B cell (primary cell): ENCODE measurements around the gene KCNC1. TPM values are rescaled to one million over a fixed set of nuclear protein-coding genes. Genes with fewer than 3 reads are reported as not detected.

ENCODE experiments used
- ATAC-seq: fragments of 200-7000 bp; cut with Tn5 transposase; one replicate; pipeline ENCODE4 v1.10.0; 2021; ENCODE audit warnings: low read depth, mild to moderate bottlenecking, moderate number of reproducible peaks, moderate library complexity
- CTCF ChIA-PET: fragments of 350-600 bp; sonication (Branson Sonifier 250); formaldehyde crosslinking; loops from one replicate; lab custom pipeline; 2021; ENCODE audit warnings: antibody characterized with exemption, inconsistent platforms; lab: Charles Lee
- POLR2A ChIA-PET: fragments of 350-600 bp; sonication (Branson Sonifier 250); formaldehyde crosslinking; loops from one replicate; lab custom pipeline; 2021; ENCODE audit warnings: antibody characterized with exemption; lab: Charles Lee
- DNase-seq: peaks from one replicate; pipeline ENCODE4 v3.0.0; 2013
- H2AFZ ChIP-seq: 2 replicates; pipeline ENCODE4 v1.6.1; 2012; ENCODE audit warnings: mild to moderate bottlenecking, low read depth, low read length; ENCODE audit not compliant: insufficient read depth, poor library complexity, severe bottlenecking
- H3K27ac ChIP-seq, 2 donors: 1 replicate in 1 of 2; 2 replicates in 1 of 2; pipeline ENCODE4 v1.5.1; 2012 to 2013; ENCODE audit warnings: low read length in 2 of 2, mild to moderate bottlenecking in 2 of 2, moderate library complexity in 1 of 2
- H3K27me3 ChIP-seq, 4 experiments: fragments of 200-600 bp in 1 of 4; sonication (generic) in 1 of 4; replicated peaks in 1 of 4; 1 replicate in 2 of 4; 2 replicates in 2 of 4; pipeline versions ENCODE4 v1.6.1 to v1.7.0; 2013 to 2016; ENCODE audit warnings: low read length in 3 of 4, mild to moderate bottlenecking in 2 of 4, mixed read lengths in 1 of 4, moderate library complexity in 1 of 4; ENCODE audit not compliant: insufficient read depth in 4 of 4, control insufficient read depth in 3 of 4; ENCODE audit errors: control extremely low read depth in 1 of 4
- H3K36me3 ChIP-seq, 2 experiments: replicated peaks in 1 of 2; 1 replicate in 1 of 2; 2 replicates in 1 of 2; pipeline versions ENCODE4 v1.6.1 to v1.7.1; 2013; ENCODE audit warnings: low read length in 1 of 2; ENCODE audit not compliant: insufficient read depth in 2 of 2, control insufficient read depth in 1 of 2; ENCODE audit errors: control extremely low read depth in 1 of 2, extremely low read depth in 1 of 2
- H3K4me1 ChIP-seq, 2 donors: fragments of 200-600 bp in 1 of 2; sonication (generic) in 1 of 2; 1 replicate in 1 of 2; 2 replicates in 1 of 2; pipeline versions ENCODE4 v1.5.1 to v1.6.1; 2013 to 2017; ENCODE audit warnings: low read length in 2 of 2; ENCODE audit not compliant: control insufficient read depth in 2 of 2, insufficient read depth in 2 of 2
- H3K4me2 ChIP-seq: replicated peaks from 2 replicates; pipeline ENCODE3; 2012; ENCODE audit warnings: mild to moderate bottlenecking, low read depth, low read length; ENCODE audit not compliant: poor library complexity, severe bottlenecking
- H3K4me3 ChIP-seq, 5 experiments: fragments of 200-600 bp in 1 of 5; sonication (generic) in 1 of 5; 1 replicate in 3 of 5; 2 replicates in 2 of 5; pipeline versions ENCODE4 v1.5.1 to v1.7.0; 2011 to 2016; ENCODE audit warnings: low read length in 4 of 5, mild to moderate bottlenecking in 4 of 5, low read depth in 2 of 5, control low read depth in 1 of 5, moderate library complexity in 1 of 5; ENCODE audit not compliant: insufficient read depth in 1 of 5; ENCODE audit errors: control extremely low read depth in 1 of 5, extremely low read depth in 1 of 5
- H3K79me2 ChIP-seq: fragments of 200-600 bp; sonication (generic); one replicate; pipeline ENCODE4 v1.6.0; 2016; ENCODE audit warnings: low read length; ENCODE audit not compliant: control insufficient read depth, insufficient read depth
- H3K9ac ChIP-seq: fragments of 200-600 bp; sonication (generic); 2 replicates; pipeline ENCODE4 v1.6.1; 2017; ENCODE audit warnings: mild to moderate bottlenecking, low read length, moderate library complexity
- H3K9me3 ChIP-seq, 3 donors: one replicate each; pipeline versions ENCODE4 v1.6.1 to v1.7.1; 2013; ENCODE audit warnings: low read length in 2 of 3; ENCODE audit not compliant: control insufficient read depth in 2 of 3, insufficient read depth in 1 of 3; ENCODE audit errors: control extremely low read depth in 1 of 3
- H4K20me1 ChIP-seq: 2 replicates; pipeline ENCODE4 v1.6.0; 2012; ENCODE audit warnings: mild to moderate bottlenecking, low read length; ENCODE audit not compliant: insufficient read depth, control insufficient read depth, poor library complexity, severe bottlenecking
- H3K27ac Mint-ChIP-seq: one replicate; pipeline ENCODE4 v1.8.0; 2021; ENCODE audit warnings: mixed read lengths
- H3K27me3 Mint-ChIP-seq: one replicate; pipeline ENCODE4 v1.8.0; 2021; ENCODE audit warnings: mixed read lengths
- H3K4me1 Mint-ChIP-seq: one replicate; pipeline ENCODE4 v1.8.0; 2021; ENCODE audit warnings: mixed read lengths
- H3K4me3 Mint-ChIP-seq: one replicate; pipeline ENCODE4 v1.8.0; 2021; ENCODE audit warnings: mixed read lengths
- H3K9me3 Mint-ChIP-seq: one replicate; pipeline ENCODE4 v1.8.0; 2022; ENCODE audit warnings: mixed read lengths; ENCODE audit not compliant: insufficient read depth
- EZH2 ChIP-seq: IDR thresholded peaks from 2 replicates; pipeline ENCODE4 v1.6.1; 2012; ENCODE audit warnings: borderline replicate concordance, low read depth, mild to moderate bottlenecking, moderate library complexity, low read length; ENCODE audit not compliant: insufficient read depth, poor library complexity, severe bottlenecking
- WGBS: methylation state at CpG from one replicate; pipeline ENCODE4 v1.1.5; 2013; ENCODE audit warnings: missing lambda C conversion rate; ENCODE audit not compliant: insufficient coverage; 5-methylcytosine and 5-hydroxymethylcytosine counted together
- intact Hi-C: fragments of 100-400 bp; cut with micrococcal nuclease; formaldehyde crosslinking; loops from one replicate; pipeline ENCODE4 v1.10.0; 2022
- polyA plus RNA-seq: library from polyadenylated mRNA; depleted of rRNA; stranded (reverse); fragments of >200 nt; gene quantifications from 2 replicates; pipeline ENCODE4 v1.2.3, GENCODE V29; 2012
- total RNA-seq, 2 donors: library from RNA; stranded (reverse); fragments of 120-200 nt in 1 of 2; gene quantifications; 1 replicate in 1 of 2; 2 replicates in 1 of 2; pipeline versions ENCODE4 v1.2.3 to v1.2.4, GENCODE V29; 2013 to 2022
- TF ChIP-seq, protein P1 (sequence below): fragments of 200-600 bp; IDR thresholded peaks from one replicate; pipeline ENCODE4 v1.8.0; 2022; ENCODE audit warnings: antibody characterized with exemption, mild to moderate bottlenecking

The KCNC1 gene
- total and polyA plus RNA-seq, 2 donors (not counting 1 experiment from before 2014, with no cell fraction given) = not detected

DNA sequence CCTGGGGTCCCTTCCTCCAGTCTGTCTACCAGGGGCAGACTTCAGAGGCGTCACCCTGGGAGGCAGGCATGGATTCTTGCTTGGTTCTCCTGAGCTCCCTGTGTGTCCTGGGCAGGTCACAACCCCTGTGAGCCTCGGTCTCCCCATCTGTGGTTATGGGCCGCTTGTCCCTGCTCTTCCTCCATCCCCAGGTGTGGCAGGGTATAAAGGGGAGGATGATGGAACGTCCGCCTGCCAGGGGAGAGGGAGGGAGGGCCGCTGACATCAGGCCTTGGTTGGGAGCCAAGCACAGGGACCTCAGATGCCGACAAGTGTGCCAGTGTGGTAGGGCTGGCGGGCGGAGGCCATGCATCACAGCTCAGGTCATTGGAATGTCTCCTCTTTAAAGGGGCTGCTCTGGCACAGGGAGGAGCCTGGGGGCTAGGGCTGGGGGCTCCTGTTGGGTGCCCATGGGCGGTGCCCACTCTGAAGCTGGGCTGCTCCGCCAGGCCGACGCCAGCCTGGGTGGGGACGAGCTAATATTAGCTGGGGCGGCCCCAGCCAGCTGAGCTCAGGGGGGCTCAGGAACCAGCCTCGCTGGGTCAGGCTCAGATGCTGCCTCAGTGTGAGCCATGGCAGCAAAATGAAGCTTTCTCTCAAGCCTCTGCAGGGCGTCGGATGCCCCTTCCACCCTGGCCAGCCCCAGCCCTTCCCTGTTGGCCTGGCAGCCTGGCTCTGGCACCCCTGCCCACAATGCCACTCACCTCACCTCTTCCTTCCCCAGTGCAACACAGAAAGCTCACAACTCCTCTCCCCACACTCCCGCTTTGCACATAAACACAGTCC, 12.8 kb downstream of the KCNC1 start:
- peaks cover 37% of the 10 kb centered on the region for H3K27me3 Mint-ChIP-seq
- Histone ChIP-seq H3K27ac (no peak overlapping the region), H3K4me2 (no peak overlapping the region), H3K9me3 (no peaks in the 10 kb centered on the region), H3K9ac (no peak overlapping the region), H3K79me2 (no peaks in the 10 kb centered on the region), H3K36me3 (no peaks in the 10 kb centered on the region), H3K4me1 (no peaks in the 10 kb centered on the region), H3K27me3 (no peaks in the 10 kb centered on the region), H2AFZ (no peak overlapping the region), H4K20me1 (no peaks in the 10 kb centered on the region), H3K4me3 (no peak overlapping the region)
- 84% methylated on average over 17 of the region's 19 CpGs for WGBS
- H3K27ac Mint-ChIP-seq = no peak overlapping the region
- CTCF ChIA-PET = interaction anchor here (1.6 kb wide), 1 partner anchor 16 kb away, joined by 3 read pairs; no protein-coding TSS in a partner anchor
- intact Hi-C loops = no loop called here
- POLR2A ChIA-PET = no interaction called here
- H3K9me3 Mint-ChIP-seq = no peaks in the 10 kb centered on the region
- no peak for TF ChIP-seq EZH2
- no peaks in the 10 kb centered on the region for H3K4me1 Mint-ChIP-seq
- ATAC-seq (no peak), DNase-seq (no peak)
- no peak overlapping the region for H3K4me3 Mint-ChIP-seq

DNA sequence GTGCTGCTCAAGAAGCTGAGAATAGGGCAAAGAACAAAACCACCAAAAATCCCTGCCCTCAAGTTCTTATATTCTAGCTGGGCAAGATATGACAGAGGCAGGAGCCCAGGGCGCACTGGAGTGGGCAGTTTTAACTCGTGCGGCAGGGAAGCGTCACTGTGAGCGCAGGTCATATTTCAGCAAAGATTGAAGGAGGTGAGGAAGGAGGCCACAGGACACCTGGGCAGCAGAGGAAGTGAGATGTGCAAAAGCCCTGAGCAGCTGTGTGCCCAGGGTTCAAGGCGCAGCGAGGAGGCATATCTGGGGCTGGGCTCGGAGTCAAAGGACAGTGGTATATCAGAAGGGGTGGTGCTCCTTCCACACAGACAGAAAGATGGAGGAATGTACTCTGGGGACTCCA, 13.5 kb downstream of the KCNC1 start:
- H4K20me1 ChIP-seq = no peaks in the 10 kb centered on the region
- no peaks in the 10 kb centered on the region for H3K27me3 ChIP-seq
- no peak for ATAC-seq
- H3K79me2 ChIP-seq = no peaks in the 10 kb centered on the region
- H3K27ac Mint-ChIP-seq = no peak overlapping the region
- ChIA-PET CTCF (no interaction called here), POLR2A (no interaction called here)
- H3K36me3 ChIP-seq = no peaks in the 10 kb centered on the region
- 86% methylated on average over 8 of the region's 8 CpGs for WGBS
- no peak overlapping the region for H3K27ac ChIP-seq
- H3K4me1 Mint-ChIP-seq = no peaks in the 10 kb centered on the region
- H3K4me3 ChIP-seq = no peak overlapping the region
- no peak overlapping the region for H2AFZ ChIP-seq
- intact Hi-C loops = no loop called here
- no peaks in the 10 kb centered on the region for H3K9me3 Mint-ChIP-seq
- no peaks in the 10 kb centered on the region for H3K9me3 ChIP-seq
- no peak for TF ChIP-seq EZH2
- TF ChIP-seq, protein P1, sequence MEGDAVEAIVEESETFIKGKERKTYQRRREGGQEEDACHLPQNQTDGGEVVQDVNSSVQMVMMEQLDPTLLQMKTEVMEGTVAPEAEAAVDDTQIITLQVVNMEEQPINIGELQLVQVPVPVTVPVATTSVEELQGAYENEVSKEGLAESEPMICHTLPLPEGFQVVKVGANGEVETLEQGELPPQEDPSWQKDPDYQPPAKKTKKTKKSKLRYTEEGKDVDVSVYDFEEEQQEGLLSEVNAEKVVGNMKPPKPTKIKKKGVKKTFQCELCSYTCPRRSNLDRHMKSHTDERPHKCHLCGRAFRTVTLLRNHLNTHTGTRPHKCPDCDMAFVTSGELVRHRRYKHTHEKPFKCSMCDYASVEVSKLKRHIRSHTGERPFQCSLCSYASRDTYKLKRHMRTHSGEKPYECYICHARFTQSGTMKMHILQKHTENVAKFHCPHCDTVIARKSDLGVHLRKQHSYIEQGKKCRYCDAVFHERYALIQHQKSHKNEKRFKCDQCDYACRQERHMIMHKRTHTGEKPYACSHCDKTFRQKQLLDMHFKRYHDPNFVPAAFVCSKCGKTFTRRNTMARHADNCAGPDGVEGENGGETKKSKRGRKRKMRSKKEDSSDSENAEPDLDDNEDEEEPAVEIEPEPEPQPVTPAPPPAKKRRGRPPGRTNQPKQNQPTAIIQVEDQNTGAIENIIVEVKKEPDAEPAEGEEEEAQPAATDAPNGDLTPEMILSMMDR = no peak
- no peak overlapping the region for H3K4me2 ChIP-seq
- no peak overlapping the region for H3K4me3 Mint-ChIP-seq
- DNase-seq = no peak
- no peak overlapping the region for H3K9ac ChIP-seq
- H3K4me1 ChIP-seq = no peaks in the 10 kb centered on the region
- peaks cover 34% of the 10 kb centered on the region for H3K27me3 Mint-ChIP-seq
